Measurements from ENCODE around the gene GNPAT. TPM values are rescaled to one million over a fixed set of nuclear protein-coding genes. Genes with fewer than 3 reads are reported as not detected.

Gene GNPAT
- total RNA-seq, 2 donors from 2014 or later = 26.5 to 29.2 TPM

GRCh38 chr1:231315887-231316286 lies 74.9 kb downstream of the GNPAT start:
- Histone ChIP-seq H3K4me3 (no peak overlapping the region), H3K27me3 (replicated peaks; ENCODE audit: insufficient read depth) (no peaks in the 10 kb centered on the region), H3K27ac (no peak overlapping the region), H3K36me3 (no peaks in the 10 kb centered on the region), H3K9me3 (no peaks in the 10 kb centered on the region), H3K4me1 (ENCODE audit: control insufficient read depth in 1 of 2, low read depth in 2 of 2) (no peaks in the 10 kb centered on the region)
- ATAC-seq (ENCODE audit: insufficient number of reproducible peaks, low FRiP score, low read depth) (no peak), DNase-seq (ENCODE audit: low spot score) (no peak)
- TF ChIP-seq CTCF (IDR thresholded peaks at IDR 0.05) = no peak

GRCh38 chr1:231317306-231318014 lies 76.4 kb downstream of the GNPAT start:
- ATAC-seq (ENCODE audit: insufficient number of reproducible peaks, low FRiP score, low read depth) = no peak
- DNase-seq (ENCODE audit: low spot score) = no peak
- Histone ChIP-seq H3K36me3 (no peaks in the 10 kb centered on the region), H3K4me1 (ENCODE audit: control insufficient read depth in 1 of 2, low read depth in 2 of 2) (no peaks in the 10 kb centered on the region), H3K9me3 (no peaks in the 10 kb centered on the region), H3K4me3 (no peak overlapping the region), H3K27ac (no peak overlapping the region), H3K27me3 (replicated peaks; ENCODE audit: insufficient read depth) (no peaks in the 10 kb centered on the region)
- no peak for TF ChIP-seq CTCF (IDR thresholded peaks at IDR 0.05)

- TF ChIP-seq CTCF (IDR thresholded peaks at IDR 0.05) = no peak
- Histone ChIP-seq H3K9me3 (no peaks in the 10 kb centered on the region), H3K36me3 (no peaks in the 10 kb centered on the region), H3K27me3 (replicated peaks; ENCODE audit: insufficient read depth) (no peaks in the 10 kb centered on the region), H3K27ac (no peak overlapping the region), H3K4me1 (ENCODE audit: control insufficient read depth in 1 of 2, low read depth in 2 of 2) (no peaks in the 10 kb centered on the region), H3K4me3 (no peak overlapping the region)
- ATAC-seq (ENCODE audit: insufficient number of reproducible peaks, low FRiP score, low read depth) (no peak), DNase-seq (ENCODE audit: low spot score) (no peak)
Measured at GRCh38 chr1:231318015-231318355, 77.0 kb downstream of the GNPAT start.

GRCh38 chr1:231318568-231318967 lies 77.6 kb downstream of the GNPAT start:
- ATAC-seq (ENCODE audit: insufficient number of reproducible peaks, low FRiP score, low read depth) (no peak), DNase-seq (ENCODE audit: low spot score) (no peak)
- no peaks in the 10 kb centered on the region for H3K4me1 ChIP-seq (ENCODE audit: control insufficient read depth in 1 of 2, low read depth in 2 of 2)
- no peak overlapping the region for H3K27ac ChIP-seq
- H3K27me3 ChIP-seq (replicated peaks; ENCODE audit: insufficient read depth) = no peaks in the 10 kb centered on the region
- TF ChIP-seq CTCF (IDR thresholded peaks at IDR 0.05) = no peak
- H3K4me3 ChIP-seq = no peak overlapping the region
- no peaks in the 10 kb centered on the region for H3K36me3 ChIP-seq
- H3K9me3 ChIP-seq = no peaks in the 10 kb centered on the region

- TF ChIP-seq CTCF (IDR thresholded peaks at IDR 0.05) = no peak
- no peak overlapping the region for H3K4me3 ChIP-seq
- DNase-seq (ENCODE audit: low spot score) = no peak
- no peak for ATAC-seq (ENCODE audit: insufficient number of reproducible peaks, low FRiP score, low read depth)
- no peaks in the 10 kb centered on the region for H3K9me3 ChIP-seq
- no peaks in the 10 kb centered on the region for H3K27me3 ChIP-seq (replicated peaks; ENCODE audit: insufficient read depth)
- no peaks in the 10 kb centered on the region for H3K36me3 ChIP-seq
- H3K4me1 ChIP-seq (ENCODE audit: control insufficient read depth in 1 of 2, low read depth in 2 of 2) = no peaks in the 10 kb centered on the region
- no peak overlapping the region for H3K27ac ChIP-seq
Measured at GRCh38 chr1:231319080-231319479, 78.1 kb downstream of the GNPAT start.

Measured in thoracic aorta (tissue), 2 donors.